ENCODE measurements around the gene TPRN. TPM values are rescaled to one million over a fixed set of nuclear protein-coding genes. Genes with fewer than 3 reads are reported as not detected.

Gene TPRN
- total and polyA plus RNA-seq, 12 donors, result 10.2 to 31.5 (median 20.4) TPM

GRCh38 chr9:137188086-137188489 lies 12.5 kb downstream of the TPRN start:
- H3K9me3 ChIP-seq, result no peaks in the 10 kb centered on the region
- 0% methylated on average over 27 to 31 of the region's 31 CpGs for WGBS, 2 donors
- TF ChIP-seq CTCF (IDR thresholded peaks at IDR 0.05), result no peak
- DNase-seq (no peak), ATAC-seq (peak in 3 of 8 donors; percentile 1 to 9 (median 7))
- intact Hi-C loops (cut with DNase I), result loop anchor here (1.0 to 10.0 kb wide), 7 partner anchors 17 to 53 kb away; partner anchors contain the start of genes RNF208 (in 5 of the 10), CYSRT1 (in 2 of the 10), GRIN1 (in 2 of the 10) and NDOR1 (in 1 of the 10)
- H3K4me1 ChIP-seq, result peaks cover 28 to 60% (median 45%) of the 10 kb centered on the region in 9 donors
- H3K4me3 ChIP-seq, result peak overlapping the region; percentile 75 to 99 (median 98)
- H3K27ac ChIP-seq, result peak overlapping the region; percentile 94 to 100 (median 98)
- H3K36me3 ChIP-seq, result peaks cover 0 to 67% (median 31%) of the 10 kb centered on the region in 9 donors
- H3K27me3 ChIP-seq, result no peaks in the 10 kb centered on the region

GRCh38 chr9:137187386-137187785 lies 13.2 kb downstream of the TPRN start:
- DNase-seq (no peak), ATAC-seq (no peak)
- Histone ChIP-seq H3K9me3 (no peaks in the 10 kb centered on the region), H3K27ac (no peak overlapping the region), H3K27me3 (no peaks in the 10 kb centered on the region), H3K36me3 (peaks cover 0 to 72% (median 39%) of the 10 kb centered on the region in 9 donors), H3K4me1 (peaks cover 28 to 60% (median 45%) of the 10 kb centered on the region in 9 donors), H3K4me3 (peak overlapping the region; percentile 75 to 99 (median 98))
- no peak for TF ChIP-seq CTCF (IDR thresholded peaks at IDR 0.05)
- intact Hi-C loops (cut with DNase I), result loop anchor here in 5 of 10 donors (5.0 to 10.0 kb wide), 3 partner anchors 35 to 53 kb away; partner anchors contain the start of genes GRIN1 (in 2 of the 5), RNF208 (in 2 of the 5), CYSRT1 (in 1 of the 5) and RNF224 (in 1 of the 5)
- WGBS, 2 donors, result 84% methylated on average over 15 of the region's 15 CpGs

- WGBS, 2 donors, result 72 to 80% methylated on average over 6 of the region's 6 CpGs
- ATAC-seq, result no peak
- intact Hi-C loops (cut with DNase I), result loop anchor here in 5 of 10 donors (5.0 to 10.0 kb wide), 3 partner anchors 36 to 52 kb away; partner anchors contain the start of genes GRIN1 (in 2 of the 5), RNF208 (in 2 of the 5), CYSRT1 (in 1 of the 5) and RNF224 (in 1 of the 5)
- Histone ChIP-seq H3K27me3 (no peaks in the 10 kb centered on the region), H3K4me3 (peak overlapping the region in 2 of 10 donors; percentile 98), H3K4me1 (peaks cover 28 to 54% (median 44%) of the 10 kb centered on the region in 9 donors), H3K9me3 (no peaks in the 10 kb centered on the region), H3K36me3 (peaks cover 0 to 73% (median 43%) of the 10 kb centered on the region in 9 donors), H3K27ac (no peak overlapping the region)
- no peak for DNase-seq
- no peak for TF ChIP-seq CTCF (IDR thresholded peaks at IDR 0.05)
Observed at GRCh38 chr9:137186385-137186784, 14.2 kb downstream of the TPRN start.

GRCh38 chr9:137185921-137186320 lies 14.6 kb downstream of the TPRN start:
- peaks cover 27 to 50% (median 42%) of the 10 kb centered on the region in 9 donors for H3K4me1 ChIP-seq
- H3K4me3 ChIP-seq, result no peak overlapping the region
- no peak for DNase-seq
- 93 to 95% methylated on average over 19 of the region's 19 CpGs for WGBS, 2 donors
- H3K36me3 ChIP-seq, result peaks cover 0 to 73% (median 44%) of the 10 kb centered on the region in 9 donors
- intact Hi-C loops (cut with DNase I), result loop anchor here in 5 of 10 donors (5.0 to 10.0 kb wide), 3 partner anchors 36 to 51 kb away; partner anchors contain the start of genes GRIN1 (in 2 of the 5), RNF208 (in 2 of the 5), CYSRT1 (in 1 of the 5) and RNF224 (in 1 of the 5)
- no peak overlapping the region for H3K27ac ChIP-seq
- no peak for TF ChIP-seq CTCF (IDR thresholded peaks at IDR 0.05)
- no peaks in the 10 kb centered on the region for H3K27me3 ChIP-seq
- H3K9me3 ChIP-seq, result no peaks in the 10 kb centered on the region
- ATAC-seq, result no peak

All from heart right ventricle (tissue), 16 donors.